ENCODE results near the gene ATR.

Gene ATR

GRCh38 chr3:142523921-142524566 lies 54.5 kb downstream of the ATR start:
- H3K4me3 ChIP-seq (ENCODE audit: low read depth, low read length) = no peak overlapping the region
- no peak for DNase-seq (ENCODE audit: low read depth)
- no peak for TF ChIP-seq CTCF (IDR thresholded peaks at IDR 0.05; ENCODE audit: insufficient read depth, low read depth, low read length, missing control alignments)

GRCh38 chr3:142509079-142509478 lies 69.5 kb downstream of the ATR start:
- no peak for DNase-seq (ENCODE audit: low read depth)
- H3K4me3 ChIP-seq (ENCODE audit: low read depth, low read length) = no peak overlapping the region
- TF ChIP-seq CTCF (IDR thresholded peaks at IDR 0.05; ENCODE audit: insufficient read depth, low read depth, low read length, missing control alignments) = no peak

GRCh38 chr3:142507241-142507640 lies 71.3 kb downstream of the ATR start:
- no peak for DNase-seq (ENCODE audit: low read depth)
- H3K4me3 ChIP-seq (ENCODE audit: low read depth, low read length) = no peak overlapping the region
- no peak for TF ChIP-seq CTCF (IDR thresholded peaks at IDR 0.05; ENCODE audit: insufficient read depth, low read depth, low read length, missing control alignments)

GRCh38 chr3:142502187-142502985 lies 76.1 kb downstream of the ATR start:
- TF ChIP-seq CTCF (IDR thresholded peaks at IDR 0.05; ENCODE audit: insufficient read depth, low read depth, low read length, missing control alignments) = no peak
- no peak for DNase-seq (ENCODE audit: low read depth)
- H3K4me3 ChIP-seq (ENCODE audit: low read depth, low read length) = no peak overlapping the region

- no peak for DNase-seq (ENCODE audit: low read depth)
- TF ChIP-seq CTCF (IDR thresholded peaks at IDR 0.05; ENCODE audit: insufficient read depth, low read depth, low read length, missing control alignments) = no peak
Observed at GRCh38 chr3:142501004-142501926, 77.3 kb downstream of the ATR start.

GRCh38 chr3:142500211-142500610 lies 78.3 kb downstream of the ATR start:
- H3K4me3 ChIP-seq (ENCODE audit: low read depth, low read length) = no peak overlapping the region
- DNase-seq (ENCODE audit: low read depth) = no peak
- TF ChIP-seq CTCF (IDR thresholded peaks at IDR 0.05; ENCODE audit: insufficient read depth, low read depth, low read length, missing control alignments) = no peak

More at GRCh38 chr3:142501004-142501926, 77.3 kb downstream of the ATR start:
- no peak overlapping the region for H3K4me3 ChIP-seq (ENCODE audit: low read depth, low read length)
